ENCODE data around the gene CCDC33.

GRCh38 chr15:74278207-74278606, 42.1 kb downstream of the CCDC33 start:
- TF ChIP-seq CTCF (IDR thresholded peaks at IDR 0.05; ENCODE audit: borderline replicate concordance, extremely low read depth, low read length, poor library complexity, severe bottlenecking) (no peak), EZH2 (IDR thresholded peaks at IDR 0.05; ENCODE audit: borderline replicate concordance, low read depth, low read length, severe bottlenecking) (no peak)

Measured in DND-41 (cell line).